Hepatocyte (in vitro differentiated cells): ENCODE data around the gene MAP7. TPM values are rescaled to one million over a fixed set of nuclear protein-coding genes. Genes with fewer than 3 reads are reported as not detected.

Experiments
- DNase-seq: peaks from one replicate; pipeline ENCODE4 v3.0.0-alpha.2; 2016; ENCODE audit warnings: low spot score
- H2AFZ ChIP-seq: fragments of 200-600 bp; sonication (generic); 2 replicates; pipeline ENCODE4 v1.6.0; 2016; ENCODE audit warnings: antibody characterized with exemption, mild to moderate bottlenecking
- H3K27ac ChIP-seq: fragments of 200-600 bp; sonication (generic); 2 replicates; pipeline ENCODE4 v1.5.1; 2016; ENCODE audit warnings: mild to moderate bottlenecking
- H3K27me3 ChIP-seq: fragments of 200-600 bp; sonication (generic); 2 replicates; pipeline ENCODE4 v1.6.1; 2016
- H3K36me3 ChIP-seq: fragments of 200-600 bp; sonication (generic); replicated peaks from 2 replicates; pipeline ENCODE4 v1.5.1; 2016; ENCODE audit warnings: low read depth; ENCODE audit not compliant: insufficient read depth
- H3K4me1 ChIP-seq: fragments of 200-600 bp; sonication (generic); 2 replicates; pipeline ENCODE4 v1.5.1; 2016; ENCODE audit warnings: mild to moderate bottlenecking, moderate library complexity; ENCODE audit not compliant: insufficient read depth
- H3K4me2 ChIP-seq: fragments of 200-600 bp; sonication (generic); 2 replicates; pipeline ENCODE4 v1.6.0; 2016
- H3K4me3 ChIP-seq: fragments of 200-600 bp; sonication (generic); 2 replicates; pipeline ENCODE4 v1.5.1; 2016; ENCODE audit warnings: mild to moderate bottlenecking
- H3K79me2 ChIP-seq: fragments of 200-600 bp; sonication (generic); 2 replicates; pipeline ENCODE4 v1.6.0; 2017; ENCODE audit warnings: mild to moderate bottlenecking
- H3K9me2 ChIP-seq: fragments of 200-600 bp; sonication (generic); replicated peaks from 2 replicates; pipeline ENCODE4 v1.6.0; 2017; ENCODE audit warnings: mild to moderate bottlenecking; ENCODE audit not compliant: insufficient read depth
- H3K9me3 ChIP-seq: fragments of 200-600 bp; sonication (generic); 2 replicates; pipeline ENCODE4 v1.5.1; 2016; ENCODE audit warnings: low read depth, mild to moderate bottlenecking
- H4K20me1 ChIP-seq: fragments of 200-600 bp; sonication (generic); 2 replicates; pipeline ENCODE4 v1.6.0; 2016; ENCODE audit warnings: mild to moderate bottlenecking; ENCODE audit not compliant: insufficient read depth, poor library complexity, severe bottlenecking
- CTCF ChIP-seq: fragments of 200-600 bp; sonication (generic); IDR thresholded peaks from 2 replicates; pipeline ENCODE4 v1.5.1; 2016; ENCODE audit warnings: antibody characterized with exemption, mild to moderate bottlenecking; ENCODE audit not compliant: poor library complexity
- EZH2 ChIP-seq: fragments of 200-600 bp; sonication (generic); IDR thresholded peaks from 2 replicates; pipeline ENCODE4 v1.6.1; 2016; ENCODE audit warnings: antibody characterized with exemption, mild to moderate bottlenecking, borderline replicate concordance
- EZH2phosphoT487 ChIP-seq: fragments of 200-600 bp; sonication (generic); IDR thresholded peaks from one replicate; pipeline ENCODE4 v1.6.1; 2018; ENCODE audit warnings: antibody characterized with exemption, mild to moderate bottlenecking, low read depth, moderate library complexity; ENCODE audit not compliant: unreplicated experiment, severe bottlenecking
- WGBS: methylation state at CpG from one replicate; pipeline ENCODE4 v1.1.6; 2016; ENCODE audit warnings: low lambda C conversion rate; ENCODE audit errors: missing lambda C conversion rate; 5-methylcytosine and 5-hydroxymethylcytosine counted together
- polyA plus RNA-seq: library from polyadenylated mRNA; unstranded; fragments of >200 nt; fragmentation: Nextera tagmentation; extraction: Ambion mirVana; gene quantifications from 2 replicates; pipeline ENCODE4 v1.2.1, GENCODE V29; 2016
- total RNA-seq: library from RNA; depleted of rRNA; stranded (reverse); fragments of >200 nt; gene quantifications from 2 replicates; pipeline ENCODE4 v1.2.3, GENCODE V29; 2014

Gene MAP7
- total and polyA plus RNA-seq, 2 experiments from 2014 or later: 13.4 to 22.9 TPM

- no peak overlapping the region for H3K27ac ChIP-seq
- 92% methylated on average over 2 of the region's 2 CpGs for WGBS
These were observed 28.8 kb downstream of the MAP7 start for GRCh38 chr6:136521427-136521826.

GRCh38 chr6:136520517-136520916 lies 29.7 kb downstream of the MAP7 start:
- no peaks in the 10 kb centered on the region for H3K27me3 ChIP-seq
- peaks cover 75% of the 10 kb centered on the region for H3K79me2 ChIP-seq
- no peak overlapping the region for H2AFZ ChIP-seq
- H3K27ac ChIP-seq: no peak overlapping the region
- H3K9me2 ChIP-seq: no peaks in the 10 kb centered on the region
- no peak overlapping the region for H3K4me3 ChIP-seq
- H3K4me1 ChIP-seq: no peaks in the 10 kb centered on the region
- no peaks in the 10 kb centered on the region for H3K36me3 ChIP-seq
- WGBS: 90% methylated on average over 3 of the region's 3 CpGs
- DNase-seq: no peak
- no peaks in the 10 kb centered on the region for H3K9me3 ChIP-seq
- H4K20me1 ChIP-seq: peaks cover 5% of the 10 kb centered on the region
- TF ChIP-seq EZH2phosphoT487 (no peak), CTCF (no peak), EZH2 (no peak)
- no peak overlapping the region for H3K4me2 ChIP-seq

More at GRCh38 chr6:136521427-136521826, 28.8 kb downstream of the MAP7 start:
- no peak for DNase-seq
- Histone ChIP-seq H3K36me3 (no peaks in the 10 kb centered on the region), H3K27me3 (no peaks in the 10 kb centered on the region), H3K79me2 (peaks cover 66% of the 10 kb centered on the region), H2AFZ (no peak overlapping the region), H3K9me3 (no peaks in the 10 kb centered on the region), H3K9me2 (no peaks in the 10 kb centered on the region), H3K4me1 (peaks cover 5% of the 10 kb centered on the region), H3K4me3 (no peak overlapping the region), H4K20me1 (peaks cover 8% of the 10 kb centered on the region), H3K4me2 (no peak overlapping the region)
- TF ChIP-seq EZH2: no peak
- TF ChIP-seq CTCF: no peak
- no peak for TF ChIP-seq EZH2phosphoT487

- Histone ChIP-seq H3K9me3 (no peaks in the 10 kb centered on the region), H3K4me3 (no peak overlapping the region), H3K27me3 (no peaks in the 10 kb centered on the region), H3K79me2 (peaks cover 79% of the 10 kb centered on the region), H3K4me2 (no peak overlapping the region), H2AFZ (no peak overlapping the region), H4K20me1 (no peaks in the 10 kb centered on the region), H3K27ac (no peak overlapping the region), H3K36me3 (no peaks in the 10 kb centered on the region), H3K4me1 (no peaks in the 10 kb centered on the region), H3K9me2 (no peaks in the 10 kb centered on the region)
- no peak for DNase-seq
- WGBS: 68% methylated on average over 3 of the region's 3 CpGs
- TF ChIP-seq CTCF (no peak), EZH2phosphoT487 (no peak), EZH2 (no peak)
These were observed 32.6 kb downstream of the MAP7 start for GRCh38 chr6:136517582-136517981.

GRCh38 chr6:136517002-136517401 lies 33.2 kb downstream of the MAP7 start:
- Histone ChIP-seq H3K79me2 (peaks cover 73% of the 10 kb centered on the region), H3K27ac (no peak overlapping the region), H3K27me3 (no peaks in the 10 kb centered on the region), H3K4me3 (no peak overlapping the region), H2AFZ (no peak overlapping the region), H3K9me2 (no peaks in the 10 kb centered on the region), H3K9me3 (no peaks in the 10 kb centered on the region), H4K20me1 (no peaks in the 10 kb centered on the region), H3K4me1 (peaks cover 2% of the 10 kb centered on the region), H3K36me3 (no peaks in the 10 kb centered on the region), H3K4me2 (no peak overlapping the region)
- TF ChIP-seq EZH2: no peak
- no peak for TF ChIP-seq CTCF
- no peak for DNase-seq
